Medulla oblongata (tissue), 1 donor: Measurements from ENCODE around the gene IKZF2.

ENCODE experiments used
- DNase-seq: peaks from one replicate; pipeline ENCODE4 v3.0.0-alpha.2; 2015; ENCODE audit errors: extremely low spot score

The IKZF2 gene

DNA sequence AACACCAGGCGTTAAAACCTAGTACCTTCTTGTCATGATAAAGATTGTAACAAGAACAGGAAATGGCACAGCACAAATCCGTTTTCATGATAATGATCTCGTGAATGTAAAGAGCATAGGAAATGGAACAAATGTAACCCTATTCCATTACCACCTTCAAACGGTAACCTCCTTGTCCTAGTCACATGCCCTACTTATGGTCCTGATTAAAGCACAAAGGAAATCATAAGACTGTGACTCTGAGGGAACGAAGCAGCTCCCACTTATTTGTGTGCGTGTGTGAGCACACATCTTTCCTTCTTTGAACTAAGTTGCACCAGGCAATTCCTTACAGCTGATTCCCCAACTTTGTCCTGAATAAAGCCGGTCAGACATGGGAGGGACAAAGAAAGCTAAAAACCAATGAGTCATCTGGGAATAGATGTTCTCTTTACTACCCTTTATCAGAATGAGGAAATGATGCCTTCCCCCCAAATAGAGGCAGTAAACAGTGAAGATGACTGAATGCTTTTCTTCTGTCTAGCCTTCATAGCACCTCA, 192.6 kb downstream of the IKZF2 start:
- no peak for DNase-seq

DNA sequence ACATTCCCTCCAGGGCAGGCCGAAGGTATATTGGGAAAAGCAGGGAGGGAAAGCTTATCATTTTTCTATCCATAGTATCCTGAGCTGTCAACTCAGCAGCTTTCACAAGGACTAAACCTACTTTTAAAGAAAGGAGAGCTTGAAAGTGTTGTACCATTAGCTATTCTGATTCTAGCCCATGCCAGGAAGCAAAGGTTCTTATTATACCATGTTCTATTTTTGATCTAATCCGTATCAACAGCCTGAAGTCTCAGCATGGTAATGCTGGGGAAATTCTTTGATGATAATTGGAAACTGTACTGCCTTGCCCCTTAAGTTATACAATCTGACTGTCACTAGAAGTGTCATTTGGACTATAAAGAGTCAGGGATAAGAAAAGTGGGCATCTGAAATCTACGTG, 193.3 kb downstream of the IKZF2 start:
- DNase-seq = no peak

DNA sequence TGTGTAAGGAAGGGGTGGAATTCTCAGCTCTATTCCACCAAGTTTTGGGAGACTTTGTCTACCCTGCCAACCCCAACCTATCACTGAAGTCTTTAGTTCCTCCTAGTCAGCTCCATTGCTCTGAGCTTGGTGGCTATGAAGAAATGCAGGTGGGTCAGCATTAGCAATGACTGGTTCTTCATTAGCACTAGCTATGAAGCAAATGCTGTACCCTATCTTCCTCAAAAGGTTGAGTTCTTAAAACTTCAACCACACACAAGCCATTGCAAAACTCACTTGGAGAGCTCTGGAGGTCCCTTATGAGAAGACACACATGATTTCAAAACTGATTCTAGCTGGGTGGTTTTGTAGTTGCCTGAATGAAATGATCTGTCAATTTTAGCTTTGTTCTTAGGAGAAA, 193.8 kb downstream of the IKZF2 start:
- no peak for DNase-seq

DNA sequence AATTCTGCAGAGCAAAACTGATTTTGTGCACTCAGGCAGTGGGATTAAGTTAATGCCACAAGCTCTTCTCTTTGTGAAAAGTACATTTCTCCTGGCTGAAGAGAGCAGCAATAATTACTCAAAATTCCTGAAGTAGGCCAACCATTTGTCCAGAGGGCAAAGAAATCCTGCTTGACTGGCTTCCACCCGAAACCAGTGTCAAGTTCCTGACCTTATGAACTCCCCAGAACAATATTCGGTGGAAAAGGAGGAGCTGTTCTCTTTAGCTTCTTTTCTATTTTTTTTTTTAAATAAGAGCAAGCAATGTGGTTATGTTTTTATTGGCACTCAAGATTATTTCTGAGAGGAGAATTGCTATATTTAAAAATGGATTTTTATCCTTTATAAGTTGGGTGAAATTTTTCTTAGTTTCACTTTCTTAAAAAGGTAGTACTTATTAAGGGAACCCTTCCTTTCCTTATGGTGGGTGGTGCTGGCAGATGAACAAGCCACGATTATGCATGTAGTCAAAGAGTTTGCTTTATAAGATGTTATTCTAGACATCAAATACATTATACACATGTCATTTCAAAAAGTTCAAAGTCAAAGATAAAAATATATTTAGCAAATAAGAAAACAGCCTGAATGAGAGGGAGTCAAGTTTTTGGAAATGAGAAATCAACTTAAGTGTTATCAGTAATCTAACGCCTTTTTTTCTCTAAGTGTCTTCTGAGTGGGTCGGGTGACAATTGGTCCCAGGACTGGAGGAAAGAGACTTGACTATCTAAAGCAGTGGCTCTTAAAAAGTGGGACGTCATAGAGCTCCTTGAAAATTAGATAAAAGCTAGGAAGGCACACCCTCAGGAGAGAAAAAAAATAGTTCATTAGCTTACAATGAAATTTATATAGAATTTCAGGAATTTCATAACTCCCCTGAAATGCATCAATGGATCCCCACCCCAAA, 194.5 kb downstream of the IKZF2 start:
- DNase-seq = no peak

DNA sequence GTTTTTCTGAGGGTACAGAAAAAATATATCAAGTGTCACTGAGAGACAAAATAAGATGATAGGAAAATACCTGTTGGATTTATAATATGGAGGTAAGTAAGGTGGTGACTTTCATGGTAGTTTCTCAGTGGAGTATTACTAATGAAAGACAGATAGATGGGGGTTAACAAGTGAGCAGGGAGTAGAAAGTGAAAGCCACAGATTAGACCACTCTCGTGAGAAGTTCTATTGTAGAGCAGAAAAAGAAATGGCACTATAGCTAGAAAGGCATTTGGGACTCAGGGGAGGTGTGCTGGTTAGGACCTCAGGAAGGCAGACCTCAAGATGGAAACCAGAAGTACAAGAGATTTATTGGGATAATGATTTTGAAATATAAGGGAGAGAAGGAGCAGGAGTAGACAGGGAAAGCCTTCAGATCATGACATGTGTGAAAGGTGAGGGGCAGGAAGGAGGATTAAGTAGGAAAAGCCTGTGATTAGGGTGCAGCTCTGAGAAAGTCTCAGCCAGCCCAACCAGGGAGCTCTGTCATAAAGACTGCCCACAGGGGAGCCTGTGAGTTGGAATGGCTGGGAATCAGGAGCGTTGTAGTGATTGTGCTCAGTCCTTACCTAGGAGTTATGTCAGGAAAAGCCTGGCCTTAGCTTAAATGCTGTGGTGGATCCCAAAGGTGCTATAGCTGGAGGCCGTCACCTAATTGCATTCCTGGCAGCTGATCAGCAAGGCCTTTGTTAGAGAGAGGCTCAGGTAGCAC, 198.1 kb downstream of the IKZF2 start:
- no peak for DNase-seq

DNA sequence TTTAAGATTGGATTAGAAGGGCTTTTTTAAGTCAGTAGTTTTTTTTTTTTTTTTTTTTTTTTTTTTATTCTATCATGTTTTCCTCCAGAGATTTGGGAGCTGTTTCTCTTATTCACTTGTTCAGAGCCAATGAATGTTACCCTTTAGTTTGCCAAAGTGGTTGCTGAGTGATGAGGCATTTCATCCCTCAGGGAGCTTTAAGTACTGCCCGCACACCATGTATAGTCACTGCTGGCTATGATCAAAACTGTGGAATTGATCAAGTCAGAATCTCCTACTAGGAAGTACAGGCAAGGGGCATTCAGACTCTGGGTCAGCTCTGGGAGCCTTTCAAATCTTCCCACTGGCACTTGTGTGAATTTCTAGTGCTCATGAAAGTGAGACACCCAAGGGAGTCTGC, 201.6 kb downstream of the IKZF2 start:
- no peak for DNase-seq
